Glutamatergic neuron (in vitro differentiated cells): Measurements from ENCODE around the gene STARD13. TPM values are rescaled to one million over a fixed set of nuclear protein-coding genes. Genes with fewer than 3 reads are reported as not detected.

Experiments used
- DNase-seq: peaks from one replicate; pipeline ENCODE4 v3.0.0; 2022
- H3K27ac Mint-ChIP-seq: one replicate; pipeline ENCODE4 v1.8.0; 2020; ENCODE audit warnings: mild to moderate bottlenecking, mixed read lengths, inconsistent platforms; ENCODE audit not compliant: unreplicated experiment
- H3K27me3 Mint-ChIP-seq: one replicate; pipeline ENCODE4 v1.8.0; 2020; ENCODE audit warnings: mild to moderate bottlenecking, moderate library complexity, mixed read lengths, inconsistent platforms; ENCODE audit not compliant: unreplicated experiment
- H3K36me3 Mint-ChIP-seq: one replicate; pipeline ENCODE4 v1.8.0; 2020; ENCODE audit warnings: mild to moderate bottlenecking, mixed read lengths, inconsistent platforms; ENCODE audit not compliant: unreplicated experiment
- H3K4me1 Mint-ChIP-seq: one replicate; pipeline ENCODE4 v1.8.0; 2020; ENCODE audit warnings: mild to moderate bottlenecking, low read depth, mixed read lengths, inconsistent platforms; ENCODE audit not compliant: unreplicated experiment
- H3K4me3 Mint-ChIP-seq: one replicate; pipeline ENCODE4 v1.8.0; 2020; ENCODE audit warnings: mild to moderate bottlenecking, mixed read lengths, inconsistent platforms; ENCODE audit not compliant: unreplicated experiment
- H3K9me3 Mint-ChIP-seq: one replicate; pipeline ENCODE4 v1.8.0; 2020; ENCODE audit warnings: mild to moderate bottlenecking, moderate library complexity, mixed read lengths, inconsistent platforms; ENCODE audit not compliant: unreplicated experiment
- total RNA-seq: library from RNA; stranded (reverse); fragmentation: NEBNext Ultra II Directional; extraction: Animal tissue kit (Norgen Biotek cat#: 25700); gene quantifications from one replicate; pipeline ENCODE4 v1.2.1, GENCODE V29; 2021; ENCODE audit not compliant: unreplicated experiment
- TF ChIP-seq, protein P1 (sequence below): fragments of 200-600 bp; sonication (generic); IDR thresholded peaks from one replicate; pipeline ENCODE4 v1.5.0; 2021; ENCODE audit not compliant: partially characterized antibody, unreplicated experiment

The STARD13 gene
- total RNA-seq, 1 donor from 2014 or later, result 36.4 TPM

DNA sequence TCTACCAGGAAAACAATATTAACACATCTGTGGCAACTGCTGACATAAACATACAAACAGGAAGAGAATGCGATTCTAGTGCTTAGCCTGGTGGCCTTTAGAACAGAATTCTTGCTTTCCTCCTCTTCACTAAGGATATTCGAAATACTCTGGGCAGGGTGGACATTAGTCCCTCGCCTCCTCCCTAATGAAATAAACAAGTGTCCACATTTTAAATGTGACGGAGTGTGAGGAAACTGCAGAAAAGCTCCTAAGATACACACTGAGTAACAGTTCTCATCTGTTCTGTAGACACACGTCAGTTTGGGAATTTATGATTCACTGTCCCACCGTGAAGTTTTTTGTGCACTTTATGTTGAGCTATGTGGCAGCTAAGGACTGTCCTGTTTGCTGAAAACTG lies 639 bp downstream of the STARD13 start:
- Mint-ChIP-seq H3K27me3 (peaks cover 2% of the 10 kb centered on the region), H3K4me1 (peaks cover 39% of the 10 kb centered on the region), H3K27ac (peak overlapping the region; percentile 56), H3K36me3 (no peaks in the 10 kb centered on the region), H3K4me3 (peak overlapping the region; percentile 92), H3K9me3 (no peaks in the 10 kb centered on the region)
- TF ChIP-seq, protein P1, sequence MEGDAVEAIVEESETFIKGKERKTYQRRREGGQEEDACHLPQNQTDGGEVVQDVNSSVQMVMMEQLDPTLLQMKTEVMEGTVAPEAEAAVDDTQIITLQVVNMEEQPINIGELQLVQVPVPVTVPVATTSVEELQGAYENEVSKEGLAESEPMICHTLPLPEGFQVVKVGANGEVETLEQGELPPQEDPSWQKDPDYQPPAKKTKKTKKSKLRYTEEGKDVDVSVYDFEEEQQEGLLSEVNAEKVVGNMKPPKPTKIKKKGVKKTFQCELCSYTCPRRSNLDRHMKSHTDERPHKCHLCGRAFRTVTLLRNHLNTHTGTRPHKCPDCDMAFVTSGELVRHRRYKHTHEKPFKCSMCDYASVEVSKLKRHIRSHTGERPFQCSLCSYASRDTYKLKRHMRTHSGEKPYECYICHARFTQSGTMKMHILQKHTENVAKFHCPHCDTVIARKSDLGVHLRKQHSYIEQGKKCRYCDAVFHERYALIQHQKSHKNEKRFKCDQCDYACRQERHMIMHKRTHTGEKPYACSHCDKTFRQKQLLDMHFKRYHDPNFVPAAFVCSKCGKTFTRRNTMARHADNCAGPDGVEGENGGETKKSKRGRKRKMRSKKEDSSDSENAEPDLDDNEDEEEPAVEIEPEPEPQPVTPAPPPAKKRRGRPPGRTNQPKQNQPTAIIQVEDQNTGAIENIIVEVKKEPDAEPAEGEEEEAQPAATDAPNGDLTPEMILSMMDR, result no peak
- no peak for DNase-seq

DNA sequence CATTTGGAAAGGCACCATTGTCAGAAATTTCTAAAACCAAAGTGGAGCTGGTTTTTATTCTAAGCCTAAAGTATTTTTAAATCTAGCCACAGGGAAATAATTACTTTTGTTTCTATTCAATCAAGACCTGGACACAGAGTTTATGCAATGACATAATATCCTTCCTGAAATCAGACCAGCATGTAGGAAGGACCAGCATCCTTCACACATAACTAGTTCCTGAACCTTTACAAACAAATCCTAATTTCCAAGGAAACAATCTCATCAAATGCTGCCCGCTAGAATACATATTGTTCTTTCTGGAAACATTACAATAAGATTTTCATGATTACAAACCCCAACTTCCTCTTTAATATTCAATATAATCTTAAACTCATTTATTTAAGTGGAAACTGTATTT lies 1.5 kb downstream of the STARD13 start:
- TF ChIP-seq, protein P1, result no peak
- no peak for DNase-seq
- peaks cover 34% of the 10 kb centered on the region for H3K4me1 Mint-ChIP-seq
- peak overlapping the region; percentile 48 for H3K27ac Mint-ChIP-seq
- no peaks in the 10 kb centered on the region for H3K36me3 Mint-ChIP-seq
- H3K4me3 Mint-ChIP-seq, result peak overlapping the region; percentile 92
- no peaks in the 10 kb centered on the region for H3K27me3 Mint-ChIP-seq
- H3K9me3 Mint-ChIP-seq, result no peaks in the 10 kb centered on the region

DNA sequence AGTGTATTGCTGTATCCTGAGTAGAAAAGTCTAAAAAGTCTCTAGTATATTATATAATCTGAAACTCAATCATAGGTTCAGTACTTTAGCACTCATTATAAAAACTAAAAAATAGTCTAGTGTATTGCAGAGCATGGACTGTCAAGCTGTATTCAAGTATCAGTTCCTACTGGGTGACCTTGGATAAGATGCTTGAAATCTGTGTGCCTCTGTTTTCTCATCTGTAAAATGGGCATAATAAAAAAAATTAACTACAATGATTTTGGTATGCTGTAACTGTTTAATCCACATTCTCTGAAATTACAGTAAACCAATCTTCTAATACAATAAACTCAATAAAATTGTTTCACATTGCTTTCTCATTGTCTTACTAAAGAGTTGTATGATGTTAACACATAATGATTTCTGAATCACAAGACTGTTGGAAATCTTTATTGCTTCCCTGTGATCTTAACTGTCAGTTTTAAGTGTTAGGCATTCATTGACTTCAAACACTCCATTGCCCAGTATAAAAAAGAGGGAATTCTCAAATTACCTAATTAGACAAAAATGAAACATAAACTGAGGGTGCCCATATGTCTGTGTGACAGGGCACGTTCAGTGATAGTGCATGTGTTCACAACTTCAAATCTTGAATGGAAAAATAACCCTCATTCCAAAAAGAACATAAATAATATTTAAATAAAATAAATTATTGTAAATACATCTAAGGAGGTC lies 2.2 kb downstream of the STARD13 start:
- H3K27ac Mint-ChIP-seq, result no peak overlapping the region
- no peak overlapping the region for H3K4me3 Mint-ChIP-seq
- no peak for DNase-seq
- TF ChIP-seq, protein P1, result no peak
- H3K27me3 Mint-ChIP-seq, result no peaks in the 10 kb centered on the region
- no peaks in the 10 kb centered on the region for H3K9me3 Mint-ChIP-seq
- H3K4me1 Mint-ChIP-seq, result peaks cover 32% of the 10 kb centered on the region
- H3K36me3 Mint-ChIP-seq, result no peaks in the 10 kb centered on the region

DNA sequence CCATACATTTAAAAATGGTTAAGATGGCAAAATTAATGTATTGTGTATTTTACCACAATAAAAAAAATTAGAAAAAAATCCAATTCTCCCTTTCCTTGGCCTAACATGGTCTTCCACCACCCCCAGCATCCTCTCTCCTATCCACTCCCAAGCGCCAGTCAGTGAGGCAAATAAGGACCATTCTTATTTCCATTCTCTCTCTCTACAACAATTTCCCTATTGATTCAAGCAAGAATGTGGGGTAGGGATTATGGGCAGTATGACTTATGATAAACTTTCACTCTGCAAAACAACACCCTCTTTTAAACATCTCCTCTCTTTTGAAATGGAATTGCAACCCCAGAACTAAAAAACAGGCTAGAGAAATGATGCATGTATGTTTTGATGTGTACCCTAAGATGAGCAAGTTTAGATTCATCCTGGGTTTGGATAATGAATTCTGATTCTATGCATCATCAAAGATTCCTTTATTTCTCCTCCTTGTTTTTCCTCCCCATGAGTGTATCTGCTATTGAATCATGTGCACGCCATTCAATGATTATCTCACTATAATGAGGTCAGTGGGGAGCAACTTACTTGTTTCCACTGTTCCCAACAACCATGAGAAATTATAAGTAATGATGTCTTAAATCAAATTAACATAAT lies 3.5 kb downstream of the STARD13 start:
- H3K36me3 Mint-ChIP-seq, result no peaks in the 10 kb centered on the region
- peaks cover 26% of the 10 kb centered on the region for H3K4me1 Mint-ChIP-seq
- no peaks in the 10 kb centered on the region for H3K27me3 Mint-ChIP-seq
- H3K9me3 Mint-ChIP-seq, result no peaks in the 10 kb centered on the region
- H3K27ac Mint-ChIP-seq, result no peak overlapping the region
- TF ChIP-seq, protein P1, result no peak
- no peak overlapping the region for H3K4me3 Mint-ChIP-seq
- no peak for DNase-seq

DNA sequence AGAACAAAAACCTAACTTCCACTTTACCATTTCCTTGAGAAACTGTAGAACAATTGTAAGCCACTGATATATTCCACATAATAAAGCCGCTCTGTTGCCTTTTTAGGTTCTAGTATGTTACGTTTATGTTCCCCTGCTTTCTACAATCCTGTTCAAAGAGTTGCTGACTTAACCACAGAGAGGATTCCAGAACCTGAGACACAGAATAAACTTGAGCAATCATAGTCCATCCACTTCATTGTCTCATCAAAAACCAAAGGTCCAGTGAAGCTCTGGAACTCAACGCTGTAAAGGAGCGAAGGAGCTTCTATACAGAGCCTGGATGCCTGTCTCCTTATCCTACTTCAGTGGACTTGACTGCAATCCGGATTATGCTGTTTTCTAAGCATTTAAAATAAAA lies 4.6 kb downstream of the STARD13 start:
- Mint-ChIP-seq H3K4me3 (no peak overlapping the region), H3K9me3 (no peaks in the 10 kb centered on the region), H3K36me3 (no peaks in the 10 kb centered on the region), H3K27me3 (no peaks in the 10 kb centered on the region), H3K27ac (no peak overlapping the region), H3K4me1 (peaks cover 22% of the 10 kb centered on the region)
- no peak for DNase-seq
- TF ChIP-seq, protein P1, result no peak
